Trophoblast cell (in vitro differentiated cells and primary cell): ENCODE data around the gene CAV1.

Experiments used
- DNase-seq, 2 donors: peaks; one replicate each; pipeline ENCODE4 v3.0.0-alpha.2; 2016
- H2AFZ ChIP-seq: 2 replicates; pipeline ENCODE4 v1.6.1; 2013; ENCODE audit warnings: low read length, moderate library complexity, mild to moderate bottlenecking; ENCODE audit not compliant: insufficient read depth, poor library complexity
- H2AK5ac ChIP-seq: 2 replicates; pipeline ENCODE4 v1.6.1; 2013; ENCODE audit warnings: mild to moderate bottlenecking, low read length
- H2BK120ac ChIP-seq: 2 replicates; pipeline ENCODE4 v1.6.1; 2013; ENCODE audit warnings: low read length, mild to moderate bottlenecking, moderate library complexity; ENCODE audit not compliant: insufficient read depth, poor library complexity
- H2BK12ac ChIP-seq: 2 replicates; pipeline ENCODE4 v1.6.1; 2013; ENCODE audit warnings: mild to moderate bottlenecking, low read length, moderate library complexity
- H2BK5ac ChIP-seq: 2 replicates; pipeline ENCODE4 v1.6.1; 2013; ENCODE audit warnings: low read length, low read depth, moderate library complexity, mild to moderate bottlenecking; ENCODE audit not compliant: poor library complexity
- H3K14ac ChIP-seq: 2 replicates; pipeline ENCODE4 v1.6.1; 2013; ENCODE audit warnings: mild to moderate bottlenecking, low read length
- H3K18ac ChIP-seq: 2 replicates; pipeline ENCODE4 v1.6.1; 2013; ENCODE audit warnings: mild to moderate bottlenecking, low read length
- H3K23ac ChIP-seq: 2 replicates; pipeline ENCODE4 v1.6.1; 2013; ENCODE audit warnings: low read length
- H3K27ac ChIP-seq: 2 replicates; pipeline ENCODE4 v1.5.1; 2013; ENCODE audit warnings: low read depth, mild to moderate bottlenecking, inconsistent platforms, low read length, moderate library complexity
- H3K27me3 ChIP-seq: 2 replicates; pipeline ENCODE4 v1.6.1; 2013; ENCODE audit warnings: inconsistent platforms, mild to moderate bottlenecking, low read length, moderate library complexity; ENCODE audit not compliant: insufficient read depth
- H3K36me3 ChIP-seq, 2 experiments: 1 replicate in 1 of 2; 2 replicates in 1 of 2; pipeline ENCODE4 v1.6.1; 2013; ENCODE audit warnings: low read length in 2 of 2, mild to moderate bottlenecking in 2 of 2, moderate library complexity in 1 of 2; ENCODE audit not compliant: insufficient read depth in 2 of 2, control insufficient read depth in 1 of 2
- H3K4ac ChIP-seq: 2 replicates; pipeline ENCODE4 v1.6.1; 2013; ENCODE audit warnings: low read depth, mild to moderate bottlenecking, low read length, moderate library complexity
- H3K4me1 ChIP-seq, 2 experiments: 1 replicate in 1 of 2; 2 replicates in 1 of 2; pipeline ENCODE4 v1.6.1; 2013; ENCODE audit warnings: low read length in 2 of 2, mild to moderate bottlenecking in 2 of 2, moderate library complexity in 1 of 2; ENCODE audit not compliant: insufficient read depth in 2 of 2, control insufficient read depth in 1 of 2
- H3K4me2 ChIP-seq: 2 replicates; pipeline ENCODE4 v1.6.1; 2013; ENCODE audit warnings: inconsistent platforms, mild to moderate bottlenecking, low read length, moderate library complexity
- H3K4me3 ChIP-seq: 2 replicates; pipeline ENCODE4 v1.5.1; 2013; ENCODE audit warnings: mild to moderate bottlenecking, low read depth, low read length, inconsistent platforms
- H3K79me1 ChIP-seq: one replicate; pipeline ENCODE4 v1.6.1; 2013; ENCODE audit warnings: low read length
- H3K79me2 ChIP-seq: 2 replicates; pipeline ENCODE4 v1.6.1; 2013; ENCODE audit warnings: low read length, mild to moderate bottlenecking; ENCODE audit not compliant: control insufficient read depth, insufficient read depth, poor library complexity
- H3K9ac ChIP-seq: 2 replicates; pipeline ENCODE4 v1.6.1; 2013; ENCODE audit warnings: mild to moderate bottlenecking, low read length
- H3K9me3 ChIP-seq: 2 replicates; pipeline ENCODE4 v1.6.1; 2013; ENCODE audit warnings: low read depth, mild to moderate bottlenecking, control low read depth, inconsistent platforms, low read length; ENCODE audit not compliant: insufficient read depth
- H4K12ac ChIP-seq: 2 replicates; pipeline ENCODE4 v1.6.1; 2013; ENCODE audit warnings: low read depth, mild to moderate bottlenecking, low read length, moderate library complexity
- H4K8ac ChIP-seq: 2 replicates; pipeline ENCODE4 v1.6.1; 2013; ENCODE audit warnings: low read depth, mild to moderate bottlenecking, low read length, moderate library complexity
- H4K91ac ChIP-seq: one replicate; pipeline ENCODE4 v1.6.1; 2013; ENCODE audit warnings: low read depth, mild to moderate bottlenecking, low read length, moderate library complexity
- WGBS: extraction: QIAGEN DNeasy Blood & Tissue Kit; methylation state at CpG from one replicate; pipeline ENCODE4 v1.1.7; 2013; ENCODE audit warnings: missing lambda C conversion rate; ENCODE audit not compliant: insufficient read length, insufficient coverage; ENCODE audit errors: extremely low coverage; 5-methylcytosine and 5-hydroxymethylcytosine counted together

Gene CAV1

GRCh38 chr7:116525298-116525912 is 569 bp downstream of the CAV1 start:
- no peak overlapping the region for H2AK5ac ChIP-seq
- no peak overlapping the region for H4K12ac ChIP-seq
- no peak overlapping the region for H3K9ac ChIP-seq
- no peak overlapping the region for H3K27ac ChIP-seq
- H2AFZ ChIP-seq: peak overlapping the region; percentile 37
- H3K4me3 ChIP-seq: peak overlapping the region; percentile 56
- H3K4me2 ChIP-seq: peak overlapping the region; percentile 83
- H2BK120ac ChIP-seq: peak overlapping the region; percentile 14
- peak; percentile 72 to 86 for DNase-seq
- H3K4ac ChIP-seq: no peak overlapping the region
- H3K27me3 ChIP-seq: peaks cover 6% of the 10 kb centered on the region
- H3K36me3 ChIP-seq: no peaks in the 10 kb centered on the region
- peak overlapping the region; percentile 18 for H3K14ac ChIP-seq
- peaks cover 6% of the 10 kb centered on the region for H3K79me1 ChIP-seq
- H4K8ac ChIP-seq: peak overlapping the region; percentile 20
- H4K91ac ChIP-seq: peak overlapping the region; percentile 4
- WGBS: no CpG with 5 or more reads among the region's 36 CpGs
- no peak overlapping the region for H3K23ac ChIP-seq
- H3K4me1 ChIP-seq: peaks cover 12 to 19% of the 10 kb centered on the region in 2 experiments
- H2BK5ac ChIP-seq: no peak overlapping the region
- no peak overlapping the region for H2BK12ac ChIP-seq
- H3K79me2 ChIP-seq: no peaks in the 10 kb centered on the region
- H3K9me3 ChIP-seq: no peaks in the 10 kb centered on the region
- peak overlapping the region; percentile 47 for H3K18ac ChIP-seq

DNA sequence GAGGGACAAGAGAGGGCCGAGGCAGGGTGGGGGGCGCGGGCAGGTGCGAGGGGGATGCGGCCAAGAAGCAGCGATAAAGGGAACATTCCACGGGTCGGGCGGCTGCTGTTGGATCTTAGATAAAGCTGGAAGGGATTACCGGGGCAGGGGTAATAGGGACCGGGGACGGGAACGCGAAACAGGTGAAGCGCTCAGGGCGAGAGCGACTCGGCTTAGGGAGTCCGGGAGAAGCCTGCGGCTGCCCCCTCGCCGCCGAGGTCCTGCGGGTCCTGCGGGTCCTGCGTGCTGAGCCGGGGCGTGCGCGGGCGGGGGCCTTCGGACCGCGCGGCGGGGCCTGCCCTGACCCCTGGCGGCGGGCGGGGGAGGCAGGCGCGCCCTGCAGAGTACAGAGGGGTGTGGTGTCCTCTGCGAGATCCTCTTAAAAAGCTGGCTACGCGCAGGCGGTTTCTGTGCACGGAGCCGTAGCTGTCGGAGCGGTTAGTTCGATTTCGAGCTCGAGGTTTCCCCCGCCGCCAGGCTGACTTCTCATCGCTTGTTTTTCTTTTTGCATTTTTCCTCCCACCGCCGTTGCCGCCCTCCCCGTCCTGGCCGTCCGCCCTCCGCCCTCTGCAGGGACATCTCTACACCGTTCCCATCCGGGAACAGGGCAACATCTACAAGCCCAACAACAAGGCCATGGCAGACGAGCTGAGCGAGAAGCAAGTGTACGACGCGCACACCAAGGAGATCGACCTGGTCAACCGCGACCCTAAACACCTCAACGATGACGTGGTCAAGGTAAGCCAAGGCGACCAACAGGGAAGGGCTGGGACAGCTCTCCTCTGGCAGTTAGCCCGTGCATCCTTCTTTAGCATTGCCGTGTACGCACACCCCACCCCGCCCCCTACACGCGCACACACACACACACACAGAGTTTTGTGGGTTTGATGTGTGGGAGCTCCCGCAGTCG is 1.4 kb downstream of the CAV1 start:
- H2AK5ac ChIP-seq: no peak overlapping the region

GRCh38 chr7:116526897-116527296 is 2.1 kb downstream of the CAV1 start:
- Histone ChIP-seq H3K18ac (no peak overlapping the region), H3K79me1 (peaks cover 6% of the 10 kb centered on the region), H3K9ac (no peak overlapping the region), H2AFZ (no peak overlapping the region), H3K4me2 (peak overlapping the region; percentile 83), H3K27me3 (peaks cover 6% of the 10 kb centered on the region), H3K4me3 (no peak overlapping the region), H3K36me3 (no peaks in the 10 kb centered on the region), H3K14ac (no peak overlapping the region), H3K27ac (no peak overlapping the region), H4K91ac (no peak overlapping the region), H2BK5ac (no peak overlapping the region), H2BK120ac (no peak overlapping the region), H3K4ac (no peak overlapping the region), H2BK12ac (no peak overlapping the region), H3K23ac (no peak overlapping the region), H4K8ac (no peak overlapping the region), H3K9me3 (no peaks in the 10 kb centered on the region), H3K4me1 (peaks cover 12 to 19% of the 10 kb centered on the region in 2 experiments), H2AK5ac (no peak overlapping the region), H4K12ac (no peak overlapping the region), H3K79me2 (no peaks in the 10 kb centered on the region)
- DNase-seq: no peak
- WGBS: no CpG with 5 or more reads among the region's 5 CpGs

More for the DNA sequence above, 1.4 kb downstream of the CAV1 start:
- Histone ChIP-seq H3K27me3 (peaks cover 6% of the 10 kb centered on the region), H3K4me1 (peaks cover 12 to 19% of the 10 kb centered on the region in 2 experiments), H2BK120ac (peak overlapping the region; percentile 9), H3K14ac (no peak overlapping the region), H3K79me1 (peaks cover 6% of the 10 kb centered on the region), H3K36me3 (no peaks in the 10 kb centered on the region), H3K79me2 (no peaks in the 10 kb centered on the region), H3K18ac (peak overlapping the region; percentile 47), H4K91ac (peak overlapping the region; percentile 4), H2BK5ac (no peak overlapping the region), H3K27ac (no peak overlapping the region), H3K4me2 (peak overlapping the region; percentile 83), H2AFZ (peak overlapping the region; percentile 52), H3K9me3 (no peaks in the 10 kb centered on the region), H2BK12ac (no peak overlapping the region), H4K8ac (peak overlapping the region; percentile 20), H3K23ac (no peak overlapping the region), H3K4me3 (peak overlapping the region; percentile 66), H3K4ac (no peak overlapping the region), H4K12ac (no peak overlapping the region), H3K9ac (no peak overlapping the region)
- peak; percentile 98 to 99 for DNase-seq
- no CpG with 5 or more reads among the region's 83 CpGs for WGBS

DNA sequence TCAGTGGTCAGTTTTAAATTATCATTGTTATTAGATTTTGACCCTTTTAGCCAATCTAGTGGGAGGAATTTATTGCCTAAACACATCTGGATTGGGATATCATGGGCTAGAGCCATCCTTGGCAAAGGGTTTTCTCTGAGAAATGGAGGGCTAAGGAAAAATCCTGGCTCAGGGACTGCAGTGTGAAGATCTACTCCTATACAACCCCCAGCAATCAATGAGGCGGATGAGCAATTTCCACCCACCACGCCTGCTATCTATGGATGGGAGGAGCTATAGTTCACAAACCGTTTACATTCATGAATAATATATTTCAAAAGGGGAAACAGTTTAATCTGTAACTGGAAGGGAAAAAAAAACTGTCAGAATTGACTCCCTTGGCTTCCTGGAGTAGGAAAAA is 2.7 kb downstream of the CAV1 start:
- no peak overlapping the region for H3K23ac ChIP-seq
- no peak overlapping the region for H4K91ac ChIP-seq
- H2AK5ac ChIP-seq: no peak overlapping the region
- H4K12ac ChIP-seq: no peak overlapping the region
- H3K14ac ChIP-seq: no peak overlapping the region
- no peak overlapping the region for H3K4me3 ChIP-seq
- H3K9me3 ChIP-seq: no peaks in the 10 kb centered on the region
- H2BK120ac ChIP-seq: no peak overlapping the region
- H3K18ac ChIP-seq: no peak overlapping the region
- peaks cover 6% of the 10 kb centered on the region for H3K27me3 ChIP-seq
- H3K9ac ChIP-seq: no peak overlapping the region
- no peak overlapping the region for H2AFZ ChIP-seq
- peaks cover 6% of the 10 kb centered on the region for H3K79me1 ChIP-seq
- no peak overlapping the region for H2BK5ac ChIP-seq
- no peaks in the 10 kb centered on the region for H3K36me3 ChIP-seq
- H3K4ac ChIP-seq: no peak overlapping the region
- WGBS: no CpG with 5 or more reads among the region's 3 CpGs
- DNase-seq: no peak
- H3K4me1 ChIP-seq: peaks cover 12 to 19% of the 10 kb centered on the region in 2 experiments
- H3K79me2 ChIP-seq: no peaks in the 10 kb centered on the region
- H2BK12ac ChIP-seq: no peak overlapping the region
- H4K8ac ChIP-seq: no peak overlapping the region
- H3K27ac ChIP-seq: no peak overlapping the region
- no peak overlapping the region for H3K4me2 ChIP-seq
